Lower lobe of right lung (tissue), 2 donors: ENCODE data around the gene IL23R. TPM values are rescaled to one million over a fixed set of nuclear protein-coding genes. Genes with fewer than 3 reads are reported as not detected.

ENCODE experiments used
- ATAC-seq, 2 donors: fragments of 200-7000 bp; cut with Tn5 transposase; one replicate each; pipeline ENCODE4 v1.9.1; 2020 to 2022; ENCODE audit warnings: mild to moderate bottlenecking in 2 of 2, moderate library complexity in 2 of 2
- DNase-seq: peaks from one replicate; pipeline ENCODE4 v3.0.0-alpha.2; 2020
- H3K27ac ChIP-seq: fragments of 200-600 bp; one replicate; pipeline ENCODE4 v1.8.0; 2022
- H3K27me3 ChIP-seq: fragments of 200-600 bp; one replicate; pipeline ENCODE4 v1.8.0; 2022; ENCODE audit warnings: low read depth
- H3K36me3 ChIP-seq: fragments of 200-600 bp; one replicate; pipeline ENCODE4 v1.8.0; 2022; ENCODE audit warnings: mild to moderate bottlenecking
- H3K4me1 ChIP-seq: fragments of 200-600 bp; one replicate; pipeline ENCODE4 v1.8.0; 2022
- H3K4me3 ChIP-seq: fragments of 200-600 bp; one replicate; pipeline ENCODE4 v1.8.0; 2022; ENCODE audit warnings: mild to moderate bottlenecking
- H3K9me3 ChIP-seq: fragments of 200-600 bp; one replicate; pipeline ENCODE4 v1.8.0; 2022
- CTCF ChIP-seq: fragments of 200-600 bp; IDR thresholded peaks from one replicate; pipeline ENCODE4 v1.8.0; 2022; ENCODE audit warnings: antibody characterized with exemption, mild to moderate bottlenecking
- intact Hi-C: fragments of 100-400 bp; cut with DNase I; formaldehyde crosslinking; loops from one replicate; pipeline ENCODE4 v1.11.0; 2022
- total RNA-seq: library from RNA; stranded (reverse); fragmentation: NEBNext Ultra II Directional; extraction: Animal tissue kit (Norgen Biotek cat#: 25700); gene quantifications from one replicate; pipeline ENCODE4 v1.2.1, GENCODE V29; 2021
- donor health status: DM: no; HTN: yes; CAD: no; lungs with severe emphysema.

IL23R gene
- total RNA-seq, 1 donor from 2014 or later, result 0.18 TPM

GRCh38 chr1:67298762-67299161, 132.5 kb downstream of the IL23R start:
- ATAC-seq (no peak), DNase-seq (no peak)
- intact Hi-C loops, result no loop called here
- Histone ChIP-seq H3K4me3 (no peak overlapping the region), H3K4me1 (no peaks in the 10 kb centered on the region), H3K36me3 (no peaks in the 10 kb centered on the region), H3K9me3 (no peaks in the 10 kb centered on the region), H3K27ac (no peak overlapping the region), H3K27me3 (no peaks in the 10 kb centered on the region)
- no peak for TF ChIP-seq CTCF

GRCh38 chr1:67299296-67299695, 133.0 kb downstream of the IL23R start:
- H3K4me3 ChIP-seq, result no peak overlapping the region
- no peaks in the 10 kb centered on the region for H3K4me1 ChIP-seq
- DNase-seq, result no peak
- ATAC-seq, result no peak
- H3K36me3 ChIP-seq, result no peaks in the 10 kb centered on the region
- TF ChIP-seq CTCF, result no peak
- H3K27ac ChIP-seq, result no peak overlapping the region
- H3K27me3 ChIP-seq, result no peaks in the 10 kb centered on the region
- no peaks in the 10 kb centered on the region for H3K9me3 ChIP-seq
- intact Hi-C loops, result no loop called here

GRCh38 chr1:67300561-67300960, 134.3 kb downstream of the IL23R start:
- TF ChIP-seq CTCF, result no peak
- H3K27me3 ChIP-seq, result no peaks in the 10 kb centered on the region
- ATAC-seq, result no peak
- no peak overlapping the region for H3K4me3 ChIP-seq
- no peaks in the 10 kb centered on the region for H3K9me3 ChIP-seq
- no peaks in the 10 kb centered on the region for H3K36me3 ChIP-seq
- H3K4me1 ChIP-seq, result no peaks in the 10 kb centered on the region
- H3K27ac ChIP-seq, result no peak overlapping the region
- intact Hi-C loops, result no loop called here
- DNase-seq, result no peak

GRCh38 chr1:67304023-67304422, 137.8 kb downstream of the IL23R start:
- Histone ChIP-seq H3K9me3 (no peaks in the 10 kb centered on the region), H3K4me3 (no peak overlapping the region), H3K4me1 (peaks cover 14% of the 10 kb centered on the region), H3K27ac (no peak overlapping the region), H3K27me3 (peaks cover 23% of the 10 kb centered on the region), H3K36me3 (no peaks in the 10 kb centered on the region)
- no peak for DNase-seq
- no peak for ATAC-seq
- intact Hi-C loops, result no loop called here
- no peak for TF ChIP-seq CTCF

GRCh38 chr1:67306547-67306946, 140.3 kb downstream of the IL23R start:
- H3K27me3 ChIP-seq, result peaks cover 23% of the 10 kb centered on the region
- intact Hi-C loops, result no loop called here
- no peak for ATAC-seq

More at GRCh38 chr1:67306547-67306946, 140.3 kb downstream of the IL23R start:
- H3K4me1 ChIP-seq, result peaks cover 14% of the 10 kb centered on the region
- no peak for TF ChIP-seq CTCF
- no peak overlapping the region for H3K4me3 ChIP-seq
- H3K9me3 ChIP-seq, result no peaks in the 10 kb centered on the region
- DNase-seq, result no peak
- H3K27ac ChIP-seq, result no peak overlapping the region
- H3K36me3 ChIP-seq, result no peaks in the 10 kb centered on the region
